ENCODE data around the gene TUBA4A.

- TF ChIP-seq CTCF (IDR thresholded peaks at IDR 0.05) (no peak), POLR2AphosphoS5 (IDR thresholded peaks at IDR 0.05) (no peak)
Observed at GRCh38 chr2:219244789-219245147, 8.9 kb downstream of the TUBA4A start.
